Tibial nerve (tissue), 4 donors: ENCODE measurements around the gene ZNRD2.

ENCODE experiments used
- CTCF ChIP-seq, 5 experiments: fragments of 200-600 bp in 3 of 5; fragments of 450-650 bp in 2 of 5; sonication (generic) in 3 of 5; IDR thresholded peaks; one replicate each; pipeline ENCODE4 v1.5.1; 2016 to 2019; ENCODE audit warnings: antibody characterized with exemption in 5 of 5, mild to moderate bottlenecking in 3 of 5, moderate library complexity in 2 of 5
- EP300 ChIP-seq, 2 donors: sonication (generic); formaldehyde crosslinking; IDR thresholded peaks; one replicate each; pipeline ENCODE4 v1.6.1; 2017; ENCODE audit warnings: antibody characterized with exemption in 2 of 2, mild to moderate bottlenecking in 1 of 2

DNA sequence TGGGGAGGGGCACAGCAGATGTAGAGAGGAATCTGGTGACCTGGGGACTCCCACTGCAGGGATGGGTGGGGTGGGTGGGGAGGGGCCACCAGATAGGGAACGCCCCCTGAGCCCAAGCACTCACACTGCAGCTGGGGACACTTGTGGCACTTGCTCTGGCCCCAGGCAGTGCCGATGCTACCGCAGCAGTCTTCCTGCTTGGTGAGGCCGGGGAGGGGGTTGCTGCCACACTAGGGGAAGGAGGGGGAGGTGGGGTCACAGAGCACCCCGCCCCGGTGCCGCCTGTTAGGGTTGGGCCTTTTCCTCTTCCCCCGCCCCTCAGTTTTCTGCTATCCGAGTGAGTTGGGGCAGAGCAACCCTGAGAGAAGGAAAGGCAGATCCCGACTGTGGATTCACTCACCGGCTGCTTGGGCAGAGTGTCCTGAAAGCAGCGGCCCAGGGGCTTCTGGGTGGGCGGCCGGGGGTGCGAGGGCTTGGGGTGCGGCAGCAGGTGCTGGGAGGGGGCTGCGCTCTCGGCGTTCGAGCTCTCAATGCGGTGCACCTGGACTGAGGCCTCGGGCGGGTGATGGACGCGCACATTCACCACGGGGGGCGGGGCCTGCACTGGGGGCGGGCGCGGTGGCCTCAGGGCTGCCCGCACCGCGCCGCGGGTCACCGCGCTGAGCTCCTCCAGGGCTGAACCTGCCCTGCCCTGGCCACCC is 16.8 kb upstream of the ZNRD2 start:
- TF ChIP-seq EP300 (IDR thresholded peaks at IDR 0.05), result no peak
- TF ChIP-seq CTCF (IDR thresholded peaks at IDR 0.05), result no peak
